KMS-11 (cell line): Measurements from ENCODE around the gene PTPRT.

Experiments used
- H2AFZ ChIP-seq: fragments of 200-600 bp; sonication (generic); 2 replicates; pipeline ENCODE4 v1.6.1; 2016; ENCODE audit warnings: antibody characterized with exemption, mixed run types, low read depth
- H3K27ac ChIP-seq: fragments of 200-600 bp; sonication (generic); 2 replicates; pipeline ENCODE4 v1.6.1; 2016; ENCODE audit warnings: mild to moderate bottlenecking, mixed run types
- H3K27me3 ChIP-seq: fragments of 200-600 bp; sonication (generic); 2 replicates; pipeline ENCODE4 v1.6.1; 2017; ENCODE audit warnings: mild to moderate bottlenecking, low read depth, mixed run types, moderate library complexity; ENCODE audit not compliant: insufficient read depth
- H3K36me3 ChIP-seq: fragments of 200-600 bp; sonication (generic); 2 replicates; pipeline ENCODE4 v1.6.1; 2017; ENCODE audit warnings: mild to moderate bottlenecking, mixed run types; ENCODE audit not compliant: insufficient read depth
- H3K4me1 ChIP-seq: fragments of 200-600 bp; sonication (generic); 2 replicates; pipeline ENCODE4 v1.6.1; 2016; ENCODE audit warnings: mild to moderate bottlenecking, low read depth, mixed run types; ENCODE audit not compliant: poor library complexity, severe bottlenecking
- H3K4me2 ChIP-seq: fragments of 200-600 bp; sonication (generic); 2 replicates; pipeline ENCODE4 v1.7.0; 2016; ENCODE audit warnings: mild to moderate bottlenecking, mixed run types
- H3K4me3 ChIP-seq: fragments of 200-600 bp; sonication (generic); IDR thresholded peaks from 2 replicates; pipeline ENCODE4 v1.6.1; 2017; ENCODE audit warnings: low read depth, low read length, mixed read lengths; ENCODE audit not compliant: insufficient read depth
- H3K79me2 ChIP-seq: fragments of 200-600 bp; sonication (generic); 2 replicates; pipeline ENCODE4 v1.6.1; 2016; ENCODE audit warnings: low read depth, mixed run types; ENCODE audit not compliant: insufficient read depth
- H3K9ac ChIP-seq: fragments of 200-600 bp; sonication (generic); 2 replicates; pipeline ENCODE4 v1.6.1; 2016; ENCODE audit warnings: mild to moderate bottlenecking, mixed run types
- H4K20me1 ChIP-seq: fragments of 200-600 bp; sonication (generic); 2 replicates; pipeline ENCODE4 v1.6.1; 2016; ENCODE audit warnings: mild to moderate bottlenecking, mixed run types; ENCODE audit not compliant: insufficient read depth
- CTCF ChIP-seq: fragments of 200-600 bp; sonication (generic); conservative IDR thresholded peaks from 2 replicates; pipeline ENCODE4 v1.6.1; 2017; ENCODE audit warnings: low read depth, mild to moderate bottlenecking, antibody characterized with exemption, low read length, moderate library complexity, mixed read lengths

The PTPRT gene

GRCh38 chr20:42611423-42611822, 578.3 kb downstream of the PTPRT start:
- no peak overlapping the region for H2AFZ ChIP-seq
- no peaks in the 10 kb centered on the region for H3K27me3 ChIP-seq
- no peaks in the 10 kb centered on the region for H3K4me1 ChIP-seq
- no peak for TF ChIP-seq CTCF
- no peak overlapping the region for H3K9ac ChIP-seq
- no peaks in the 10 kb centered on the region for H3K36me3 ChIP-seq
- H3K79me2 ChIP-seq: no peaks in the 10 kb centered on the region
- H3K4me3 ChIP-seq: no peak overlapping the region
- H3K4me2 ChIP-seq: no peak overlapping the region
- no peak overlapping the region for H3K27ac ChIP-seq
- no peaks in the 10 kb centered on the region for H4K20me1 ChIP-seq

- no peak for TF ChIP-seq CTCF
- Histone ChIP-seq H3K27me3 (no peaks in the 10 kb centered on the region), H2AFZ (no peak overlapping the region), H3K4me1 (no peaks in the 10 kb centered on the region), H4K20me1 (no peaks in the 10 kb centered on the region), H3K4me3 (no peak overlapping the region), H3K9ac (no peak overlapping the region), H3K27ac (no peak overlapping the region), H3K4me2 (no peak overlapping the region), H3K36me3 (no peaks in the 10 kb centered on the region), H3K79me2 (no peaks in the 10 kb centered on the region)
Observed at GRCh38 chr20:42610070-42610469, 579.6 kb downstream of the PTPRT start.

- Histone ChIP-seq H3K4me1 (no peaks in the 10 kb centered on the region), H4K20me1 (no peaks in the 10 kb centered on the region)
- TF ChIP-seq CTCF: no peak
Observed at GRCh38 chr20:42609618-42610017, 580.1 kb downstream of the PTPRT start.

GRCh38 chr20:42604998-42605956, 584.4 kb downstream of the PTPRT start:
- Histone ChIP-seq H3K36me3 (no peaks in the 10 kb centered on the region), H3K79me2 (no peaks in the 10 kb centered on the region), H3K27me3 (no peaks in the 10 kb centered on the region), H3K9ac (no peak overlapping the region), H3K4me1 (no peaks in the 10 kb centered on the region), H3K27ac (no peak overlapping the region), H4K20me1 (no peaks in the 10 kb centered on the region), H2AFZ (no peak overlapping the region), H3K4me3 (no peak overlapping the region), H3K4me2 (no peak overlapping the region)
- no peak for TF ChIP-seq CTCF

More at GRCh38 chr20:42609618-42610017, 580.1 kb downstream of the PTPRT start:
- Histone ChIP-seq H3K4me3 (no peak overlapping the region), H3K27me3 (no peaks in the 10 kb centered on the region), H2AFZ (no peak overlapping the region), H3K79me2 (no peaks in the 10 kb centered on the region), H3K27ac (no peak overlapping the region), H3K36me3 (no peaks in the 10 kb centered on the region), H3K4me2 (no peak overlapping the region), H3K9ac (no peak overlapping the region)
